ENCODE measurements around the gene YTHDF1. TPM values are rescaled to one million over a fixed set of nuclear protein-coding genes. Genes with fewer than 3 reads are reported as not detected.
A peak's percentile ranks its signal among the peaks of the same experiment; 100 is the strongest.

YTHDF1 gene
- total RNA-seq, 1 experiment from 2014 or later = 85.4 TPM

DNA sequence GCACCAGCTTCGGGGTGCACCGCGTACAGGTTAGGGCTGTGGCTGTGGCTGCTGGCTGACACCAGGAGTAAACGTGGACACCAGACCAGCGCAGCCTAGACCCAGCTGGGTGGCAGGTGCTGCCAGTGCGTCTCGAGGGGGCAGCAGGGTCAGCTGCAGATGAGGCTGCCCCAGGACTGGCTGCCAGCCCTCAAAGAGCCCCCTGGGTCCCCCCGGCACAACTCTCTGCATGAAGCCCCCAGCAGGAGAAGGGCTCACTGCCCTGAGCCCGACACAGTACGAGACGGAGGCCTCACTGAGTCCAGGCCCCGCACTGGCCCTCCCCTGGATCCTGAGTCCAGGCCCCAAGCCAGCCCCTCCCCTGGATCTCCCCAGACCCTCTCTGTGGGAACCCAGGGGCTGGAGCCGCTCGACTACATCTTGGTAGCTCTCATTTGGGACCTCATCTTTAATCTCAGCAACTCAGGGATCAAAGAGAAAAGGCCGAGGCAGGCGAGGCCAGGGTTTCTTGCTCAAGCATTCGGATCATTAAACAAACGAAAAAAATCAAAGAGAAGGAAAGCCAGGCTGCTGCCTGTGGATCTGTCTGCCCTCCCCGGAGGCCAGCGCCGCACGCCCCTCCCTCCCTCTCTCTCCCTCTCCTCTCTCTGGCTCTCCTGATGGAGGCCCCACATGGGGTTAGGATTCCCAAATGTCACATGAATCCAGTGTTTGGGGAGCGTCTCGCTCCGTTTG lies 45.3 kb upstream of the YTHDF1 start:
- H3K27ac Mint-ChIP-seq = peak overlapping the region in 1 of 3 experiments; percentile 87; a peak in 2 of 7 replicates
- no peak overlapping the region for H2BK20ac ChIP-seq (ENCODE audit: low read depth, low read length, poor library complexity, severe bottlenecking)
- no peak overlapping the region; a peak in 1 of 5 replicates for H3K4me3 Mint-ChIP-seq
- WGBS (ENCODE audit: extremely low coverage, insufficient read length, low lambda C conversion rate) = no CpG with 5 or more reads among the region's 25 CpGs
- no peak overlapping the region; the same call in 1 of the 2 replicates for H3K14ac ChIP-seq (ENCODE audit: insufficient read depth, low read length)
- no peak overlapping the region for H3K9ac ChIP-seq (ENCODE audit: extremely low read depth, insufficient read length, low read length)
- no peak overlapping the region for H2BK120ac ChIP-seq (ENCODE audit: low read depth, low read length, poor library complexity, severe bottlenecking)
- H3K9me3 Mint-ChIP-seq = no peaks in the 10 kb centered on the region; a peak in 1 of 5 replicates
- no peak overlapping the region for H2AFZ ChIP-seq (ENCODE audit: low read length)
- TF ChIP-seq, protein P1, sequence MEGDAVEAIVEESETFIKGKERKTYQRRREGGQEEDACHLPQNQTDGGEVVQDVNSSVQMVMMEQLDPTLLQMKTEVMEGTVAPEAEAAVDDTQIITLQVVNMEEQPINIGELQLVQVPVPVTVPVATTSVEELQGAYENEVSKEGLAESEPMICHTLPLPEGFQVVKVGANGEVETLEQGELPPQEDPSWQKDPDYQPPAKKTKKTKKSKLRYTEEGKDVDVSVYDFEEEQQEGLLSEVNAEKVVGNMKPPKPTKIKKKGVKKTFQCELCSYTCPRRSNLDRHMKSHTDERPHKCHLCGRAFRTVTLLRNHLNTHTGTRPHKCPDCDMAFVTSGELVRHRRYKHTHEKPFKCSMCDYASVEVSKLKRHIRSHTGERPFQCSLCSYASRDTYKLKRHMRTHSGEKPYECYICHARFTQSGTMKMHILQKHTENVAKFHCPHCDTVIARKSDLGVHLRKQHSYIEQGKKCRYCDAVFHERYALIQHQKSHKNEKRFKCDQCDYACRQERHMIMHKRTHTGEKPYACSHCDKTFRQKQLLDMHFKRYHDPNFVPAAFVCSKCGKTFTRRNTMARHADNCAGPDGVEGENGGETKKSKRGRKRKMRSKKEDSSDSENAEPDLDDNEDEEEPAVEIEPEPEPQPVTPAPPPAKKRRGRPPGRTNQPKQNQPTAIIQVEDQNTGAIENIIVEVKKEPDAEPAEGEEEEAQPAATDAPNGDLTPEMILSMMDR (conservative IDR thresholded peaks at IDR 0.05) = no peak
- H3K79me1 ChIP-seq (ENCODE audit: insufficient read depth, low read depth, low read length, poor library complexity, severe bottlenecking) = no peaks in the 10 kb centered on the region
- H3K56ac ChIP-seq (ENCODE audit: insufficient read length, low read depth, low read length) = no peak overlapping the region
- no peaks in the 10 kb centered on the region for H3K36me3 Mint-ChIP-seq (ENCODE audit: insufficient read depth in 1 of 3, low read depth in 3 of 3)
- peaks cover 10 to 22% of the 10 kb centered on the region in 2 experiments for H3K4me1 Mint-ChIP-seq
- H3K27ac ChIP-seq (ENCODE audit: insufficient read length, low read depth, low read length) = no peak overlapping the region
- no peak overlapping the region for H2BK12ac ChIP-seq (ENCODE audit: insufficient read length, low read depth, low read length)
- no peak overlapping the region for H3T11ph ChIP-seq (ENCODE audit: low read length)
- no peaks in the 10 kb centered on the region for H3K79me2 ChIP-seq (ENCODE audit: insufficient read depth, low read length)
- no peak overlapping the region for H2AK5ac ChIP-seq (ENCODE audit: insufficient read length, low read length)
- no peak overlapping the region for H3K23ac ChIP-seq (ENCODE audit: insufficient read length, low read depth, low read length)
- H2BK15ac ChIP-seq (ENCODE audit: low read depth, low read length) = no peak overlapping the region
- no peak overlapping the region for H3K4me2 ChIP-seq (ENCODE audit: insufficient read depth, insufficient read length, low read length)
- peaks cover 24% of the 10 kb centered on the region for H3K27me3 Mint-ChIP-seq (ENCODE audit: low read depth)
- no peaks in the 10 kb centered on the region for H4K20me1 ChIP-seq (ENCODE audit: control insufficient read depth, insufficient read depth, insufficient read length)
- no peak overlapping the region for H2BK5ac ChIP-seq (ENCODE audit: insufficient read length, low read length)
- DNase-seq = no peak
- no peaks in the 10 kb centered on the region for H3K23me2 ChIP-seq (ENCODE audit: insufficient read length, low read depth, low read length, poor library complexity, severe bottlenecking)
- H4K5ac ChIP-seq (ENCODE audit: insufficient read length, low read depth, low read length) = no peak overlapping the region
- H3K27me3 ChIP-seq (ENCODE audit: insufficient read depth, low read length) = no peaks in the 10 kb centered on the region
- no peak overlapping the region for H4K91ac ChIP-seq (ENCODE audit: insufficient read length, low read depth, low read length)
- no peak overlapping the region for H3K4ac ChIP-seq (ENCODE audit: low read depth, low read length)
- H3K9me3 ChIP-seq (ENCODE audit: control insufficient read depth, low read depth, low read length) = no peaks in the 10 kb centered on the region
- H3K18ac ChIP-seq (ENCODE audit: insufficient read length, low read depth, low read length) = no peak overlapping the region
- no peaks in the 10 kb centered on the region; the same call in 1 of the 2 replicates for H3K4me1 ChIP-seq (ENCODE audit: insufficient read depth, low read length)
- no peak overlapping the region for H4K8ac ChIP-seq (replicated peaks; ENCODE audit: insufficient read length, low read depth, low read length)
